Measurements from ENCODE around the gene PITPNM3.

PITPNM3 gene

GRCh38 chr17:6551356-6551755 lies 5.0 kb downstream of the PITPNM3 start:
- DNase-seq, result no peak

GRCh38 chr17:6549384-6550036 lies 6.8 kb downstream of the PITPNM3 start:
- DNase-seq, result no peak

- no peak for DNase-seq
Observed at GRCh38 chr17:6548578-6549330, 7.6 kb downstream of the PITPNM3 start.

GRCh38 chr17:6548034-6548433 lies 8.3 kb downstream of the PITPNM3 start:
- DNase-seq, result no peak

GRCh38 chr17:6547336-6547735 lies 9.0 kb downstream of the PITPNM3 start:
- no peak for DNase-seq

GRCh38 chr17:6546069-6546718 lies 10.2 kb downstream of the PITPNM3 start:
- no peak for DNase-seq

GRCh38 chr17:6545291-6545690 lies 11.1 kb downstream of the PITPNM3 start:
- no peak for DNase-seq

- DNase-seq, result no peak
Observed at GRCh38 chr17:6544011-6544370, 12.4 kb downstream of the PITPNM3 start.

- DNase-seq, result no peak
Observed at GRCh38 chr17:6543079-6544010, 13.0 kb downstream of the PITPNM3 start.

- DNase-seq, result no peak
Observed at GRCh38 chr17:6542577-6542976, 13.8 kb downstream of the PITPNM3 start.

GRCh38 chr17:6541886-6542285 lies 14.5 kb downstream of the PITPNM3 start:
- no peak for DNase-seq

- no peak for DNase-seq
Observed at GRCh38 chr17:6539871-6540270, 16.5 kb downstream of the PITPNM3 start.

- DNase-seq, result no peak
Observed at GRCh38 chr17:6536566-6537065, 19.7 kb downstream of the PITPNM3 start.

- no peak for DNase-seq
Observed at GRCh38 chr17:6536053-6536452, 20.3 kb downstream of the PITPNM3 start.

GRCh38 chr17:6534846-6535514 lies 21.4 kb downstream of the PITPNM3 start:
- no peak for DNase-seq

GRCh38 chr17:6532441-6532885 lies 23.9 kb downstream of the PITPNM3 start:
- no peak for DNase-seq

- DNase-seq, result no peak
Observed at GRCh38 chr17:6531575-6531974, 24.8 kb downstream of the PITPNM3 start.

GRCh38 chr17:6530324-6530920 lies 25.9 kb downstream of the PITPNM3 start:
- DNase-seq, result no peak

GRCh38 chr17:6528557-6528956 lies 27.8 kb downstream of the PITPNM3 start:
- DNase-seq, result no peak

GRCh38 chr17:6526362-6527152 lies 29.8 kb downstream of the PITPNM3 start:
- no peak for DNase-seq

GRCh38 chr17:6525731-6526130 lies 30.6 kb downstream of the PITPNM3 start:
- no peak for DNase-seq
